Activated CD8-positive, alpha-beta memory T cell treated with anti-CD3 and anti-CD28 coated beads for 1 hour (primary cell): ENCODE measurements around the gene PDLIM7.

Experiments used
- DNase-seq, 2 donors: peaks; one replicate each; pipeline ENCODE4 v3.0.0-alpha.2; 2020; ENCODE audit warnings: low read depth in 1 of 2; ENCODE audit errors: extremely low read depth in 1 of 2

PDLIM7 gene

DNA sequence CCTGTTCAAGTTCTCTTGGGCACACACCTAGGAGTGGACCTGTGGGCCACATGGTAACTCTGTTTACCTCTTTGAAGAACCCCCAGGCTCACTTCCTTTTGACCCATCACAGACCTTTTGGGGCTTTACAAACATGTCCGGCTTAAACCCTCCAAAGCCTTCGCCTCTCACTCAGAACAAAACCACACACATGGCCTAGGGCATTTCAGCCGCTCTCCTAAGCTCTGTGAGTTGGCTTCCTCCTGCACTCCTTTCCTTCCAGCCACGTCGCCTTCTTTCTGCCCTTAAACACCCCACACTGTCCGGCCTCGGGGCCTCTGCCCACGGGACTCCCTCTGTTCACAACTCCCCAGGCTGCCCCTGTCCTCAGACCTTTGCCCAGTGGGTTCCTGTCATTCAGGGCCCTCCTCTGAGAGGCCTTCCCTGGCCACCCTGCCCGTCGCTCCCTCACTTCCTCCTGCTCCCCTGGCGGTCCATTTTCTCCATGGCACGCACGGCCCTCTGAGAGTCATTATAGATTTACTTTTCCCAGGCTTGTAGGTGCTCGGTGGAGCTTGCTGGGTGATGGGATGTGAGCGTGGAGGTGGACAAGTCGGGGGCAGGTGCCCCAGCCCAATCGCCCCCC lies 10.3 kb upstream of the PDLIM7 start:
- DNase-seq, result no peak

DNA sequence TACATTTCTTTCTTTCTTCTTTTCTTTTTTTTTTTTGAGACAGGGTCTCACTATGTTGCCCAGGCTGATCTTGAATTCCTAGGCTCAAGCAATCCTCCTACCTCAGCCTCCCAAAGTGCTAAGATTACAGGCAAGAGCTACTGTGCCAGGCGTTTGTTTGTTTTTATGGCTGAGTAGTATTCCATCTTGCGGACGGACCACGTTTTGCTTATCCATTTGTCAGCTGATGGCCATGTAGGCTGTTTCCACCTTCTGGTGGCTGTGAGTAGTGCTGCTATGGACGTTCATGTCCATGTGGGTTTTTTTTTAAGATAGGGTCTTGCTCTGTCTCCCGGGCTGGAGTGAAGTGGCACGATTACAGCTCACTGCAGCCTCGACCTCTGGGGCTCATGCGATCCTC lies 9.8 kb upstream of the PDLIM7 start:
- DNase-seq, result no peak

DNA sequence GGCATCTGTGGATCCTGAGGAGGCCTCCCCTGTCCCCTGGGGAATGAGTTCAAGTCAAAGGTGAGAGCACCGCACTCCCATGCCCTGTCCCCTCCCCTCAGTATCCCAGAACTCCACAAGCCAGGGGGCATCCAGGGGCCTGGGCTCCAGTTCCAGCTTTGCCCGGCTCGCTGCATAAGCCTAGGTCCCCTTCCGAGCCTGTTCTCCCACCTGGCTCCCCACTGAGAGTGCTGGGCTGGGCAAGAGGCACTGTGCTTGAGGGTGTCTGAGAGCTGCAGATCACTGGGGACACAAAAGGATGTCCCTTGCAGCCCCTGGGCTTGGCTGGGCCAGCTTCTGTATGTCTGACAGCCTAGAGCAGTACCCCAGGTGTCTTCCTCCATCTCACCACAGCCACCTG lies 7.7 kb upstream of the PDLIM7 start:
- no peak for DNase-seq

DNA sequence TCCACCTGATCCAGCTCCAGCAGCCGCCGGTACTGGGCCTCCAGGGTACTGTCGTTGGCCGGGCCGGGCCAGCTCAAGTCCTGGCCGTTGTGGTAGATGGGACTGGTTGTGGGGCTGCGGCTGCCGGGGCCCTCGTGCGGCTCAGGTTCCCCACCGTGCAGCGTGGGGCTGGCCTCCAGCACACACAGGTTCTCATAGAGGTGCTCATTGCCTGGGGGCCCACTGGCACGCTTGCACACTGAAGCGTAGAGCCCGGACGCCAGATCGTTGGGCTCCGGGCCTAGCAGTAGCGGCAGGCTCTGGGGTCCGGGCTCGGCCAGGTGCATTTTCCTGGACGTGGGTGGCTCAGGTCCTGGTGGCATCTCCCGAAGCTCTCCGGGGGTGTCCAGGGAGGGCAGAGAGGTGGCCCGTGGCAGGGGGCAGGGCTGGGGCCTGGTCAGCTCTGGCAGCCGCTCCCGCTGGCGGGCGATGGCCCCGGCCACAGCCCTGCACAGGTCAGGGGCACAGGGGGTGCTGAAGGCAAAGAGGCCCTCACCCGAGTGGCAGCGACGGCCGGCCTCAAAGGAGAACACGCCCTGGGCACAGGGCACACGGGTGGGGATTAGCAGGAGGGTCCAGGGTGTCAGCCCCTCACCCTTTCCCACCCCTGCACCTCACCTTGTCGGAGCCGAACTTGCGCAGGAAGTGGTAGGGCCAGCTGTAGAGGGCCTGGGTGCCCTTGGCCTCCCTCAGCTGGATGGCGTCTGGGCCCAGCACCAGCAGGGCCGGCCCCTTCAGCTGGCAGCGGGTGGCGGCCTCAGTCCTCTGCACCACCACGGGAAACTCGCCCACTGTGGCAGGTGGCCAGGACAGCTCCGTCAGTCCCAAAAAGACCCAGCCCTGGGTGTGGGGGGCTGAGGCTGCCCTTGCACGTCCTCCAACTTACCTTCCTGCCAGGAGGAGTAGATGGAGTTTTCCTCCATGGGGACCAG lies 7.0 kb upstream of the PDLIM7 start:
- DNase-seq, result no peak

DNA sequence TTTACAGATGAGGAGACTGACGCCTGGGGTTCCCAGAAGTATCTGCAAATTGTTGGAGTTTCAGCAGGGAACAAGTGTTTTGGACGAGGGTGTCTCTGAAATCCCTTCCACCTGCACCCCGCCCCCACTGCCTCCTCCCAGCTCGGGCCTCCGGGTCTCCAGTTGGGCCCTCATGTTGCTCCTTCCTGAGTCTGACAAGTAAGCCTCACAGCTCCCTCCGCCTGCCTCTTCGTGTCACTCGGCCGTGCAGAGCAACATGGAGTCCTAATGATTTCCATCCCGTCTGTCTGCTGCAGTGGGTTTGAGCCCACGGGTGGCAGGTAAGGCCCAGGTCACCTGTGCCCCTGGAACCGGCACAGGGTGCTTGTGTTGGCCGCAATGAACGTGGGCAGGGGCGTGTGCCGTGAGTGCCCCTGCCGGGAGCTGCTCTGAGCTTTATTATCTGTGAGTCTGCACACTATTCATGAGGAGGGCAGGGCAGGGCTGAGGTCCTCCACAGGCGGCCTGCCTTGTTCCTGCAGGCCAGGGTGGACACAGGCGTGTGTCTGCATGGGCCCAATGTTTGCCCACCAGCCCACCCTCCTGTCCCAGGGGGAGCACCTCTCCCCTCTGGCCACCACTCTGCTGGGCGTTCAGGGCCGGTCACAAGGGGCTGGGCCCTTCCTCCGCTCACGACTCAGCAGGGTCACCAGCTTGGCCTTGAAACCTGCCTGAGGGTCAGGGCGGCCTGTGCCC lies 6.1 kb upstream of the PDLIM7 start:
- DNase-seq, result no peak

DNA sequence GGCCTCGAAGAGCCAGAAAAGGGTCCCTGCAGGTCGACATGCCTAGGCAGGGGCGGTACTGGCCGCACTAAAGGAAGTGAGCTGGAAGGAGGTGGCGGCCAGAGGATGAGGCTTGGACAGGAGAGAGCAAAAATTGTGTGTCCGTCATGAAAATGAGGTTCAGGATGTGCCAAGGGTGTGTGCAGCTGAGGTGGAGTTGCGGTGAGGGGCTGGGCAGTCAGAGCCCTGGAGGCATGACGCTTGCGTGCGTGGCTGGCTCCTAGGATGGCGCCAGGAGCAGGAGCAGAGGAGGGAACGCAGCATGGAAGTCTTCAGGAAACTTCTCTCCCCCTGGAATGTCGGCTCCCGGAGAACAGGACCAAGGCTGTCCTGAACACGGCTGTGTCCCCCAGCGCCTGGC lies 5.5 kb upstream of the PDLIM7 start:
- no peak for DNase-seq

DNA sequence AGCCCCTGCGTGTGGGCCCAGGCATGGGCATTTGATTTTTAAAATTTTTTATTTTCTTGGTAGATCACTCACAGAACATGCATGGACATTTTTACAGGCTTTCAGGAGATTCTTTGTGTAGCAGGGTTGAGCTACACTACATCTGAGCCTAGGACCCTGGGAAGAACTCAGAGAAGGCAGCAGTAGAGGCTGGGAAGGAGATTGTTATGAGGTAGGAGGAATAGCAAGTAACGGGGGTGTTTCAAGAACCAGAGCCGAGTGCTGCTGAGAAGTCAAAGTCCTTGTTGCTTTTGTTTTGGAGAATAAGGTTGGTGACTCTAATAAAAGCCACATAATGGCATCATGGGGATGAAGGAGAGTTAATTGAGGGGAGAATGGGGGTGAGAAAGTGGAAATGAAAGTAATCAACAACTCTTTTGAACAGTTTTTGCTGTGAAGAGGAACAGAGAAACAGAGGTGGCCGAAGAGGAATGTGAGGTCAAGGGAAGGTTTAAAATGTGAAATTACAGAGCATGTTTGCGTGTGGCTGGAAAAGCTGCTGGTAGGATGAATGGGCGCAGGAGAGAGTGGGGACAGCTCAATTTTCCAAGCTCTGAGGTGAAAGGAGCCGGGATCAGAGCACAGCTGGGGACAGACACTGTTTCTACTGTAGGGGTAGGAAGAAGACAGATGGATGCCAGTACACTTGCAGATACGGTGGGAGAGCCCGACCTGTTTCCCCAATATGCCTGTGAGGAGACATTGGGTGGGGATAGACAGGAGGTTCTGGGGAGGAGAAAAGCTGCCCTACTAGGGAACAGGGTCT lies 4.7 kb upstream of the PDLIM7 start:
- DNase-seq, result no peak

DNA sequence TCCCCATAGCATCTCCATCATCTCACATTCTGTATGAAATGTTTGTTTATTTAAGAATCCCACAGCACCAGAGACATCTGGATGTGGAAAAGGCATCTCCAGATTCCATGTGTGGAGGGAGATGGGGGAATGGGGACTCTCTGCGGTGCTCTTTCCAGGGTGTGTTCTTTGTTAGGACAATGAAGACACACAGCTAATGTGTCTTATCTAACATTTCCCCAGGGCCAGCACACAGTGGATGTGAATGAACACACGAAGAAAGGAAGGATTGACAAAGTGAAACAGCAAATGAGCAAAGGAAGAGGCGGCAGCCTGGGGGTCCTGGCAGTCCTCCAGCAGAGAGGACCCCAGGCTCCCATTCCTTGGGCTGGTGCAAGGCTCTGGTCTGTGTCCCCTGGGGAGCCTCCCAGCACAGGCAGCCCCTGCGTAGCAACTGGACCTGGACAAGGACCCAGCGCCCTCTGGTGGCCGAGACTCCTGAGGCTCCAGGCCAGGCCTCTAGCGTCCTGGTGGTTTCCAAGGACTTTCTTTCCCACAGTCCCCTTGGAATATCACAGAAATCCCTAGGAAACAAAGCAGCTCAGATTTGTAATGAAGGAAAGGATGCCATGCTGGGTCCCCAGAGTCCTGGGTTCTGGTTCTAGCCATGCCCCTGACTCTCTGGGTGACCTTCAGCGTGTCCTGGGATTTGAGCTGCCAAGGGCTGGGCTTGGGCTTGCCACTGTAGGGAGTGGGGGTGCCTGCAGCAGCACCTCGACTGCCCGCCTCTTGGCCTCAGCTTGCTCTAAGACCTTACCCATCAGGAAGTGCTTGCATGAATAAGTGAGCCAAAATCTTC lies 3.5 kb upstream of the PDLIM7 start:
- peak; percentile 72 to 86 for DNase-seq

DNA sequence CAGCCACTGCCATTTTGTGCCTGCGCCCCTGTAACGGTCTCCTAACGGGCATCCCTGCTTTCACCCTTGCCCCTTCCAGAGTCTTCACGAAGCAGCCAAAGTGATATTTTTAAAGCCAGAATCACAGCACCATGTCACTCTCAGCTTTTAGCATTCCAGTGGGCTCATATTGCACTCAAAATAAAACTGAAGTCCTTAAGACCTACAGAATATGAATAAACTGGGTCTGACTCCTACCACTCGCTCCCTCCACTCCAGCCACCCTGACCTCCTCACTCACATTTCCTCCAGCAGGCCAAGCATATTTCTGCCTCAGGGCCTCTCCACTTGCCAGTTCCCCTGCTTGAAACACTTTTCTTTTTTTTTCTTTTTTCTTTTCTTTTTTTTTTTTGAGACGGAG lies 2.4 kb upstream of the PDLIM7 start:
- DNase-seq, result no peak

DNA sequence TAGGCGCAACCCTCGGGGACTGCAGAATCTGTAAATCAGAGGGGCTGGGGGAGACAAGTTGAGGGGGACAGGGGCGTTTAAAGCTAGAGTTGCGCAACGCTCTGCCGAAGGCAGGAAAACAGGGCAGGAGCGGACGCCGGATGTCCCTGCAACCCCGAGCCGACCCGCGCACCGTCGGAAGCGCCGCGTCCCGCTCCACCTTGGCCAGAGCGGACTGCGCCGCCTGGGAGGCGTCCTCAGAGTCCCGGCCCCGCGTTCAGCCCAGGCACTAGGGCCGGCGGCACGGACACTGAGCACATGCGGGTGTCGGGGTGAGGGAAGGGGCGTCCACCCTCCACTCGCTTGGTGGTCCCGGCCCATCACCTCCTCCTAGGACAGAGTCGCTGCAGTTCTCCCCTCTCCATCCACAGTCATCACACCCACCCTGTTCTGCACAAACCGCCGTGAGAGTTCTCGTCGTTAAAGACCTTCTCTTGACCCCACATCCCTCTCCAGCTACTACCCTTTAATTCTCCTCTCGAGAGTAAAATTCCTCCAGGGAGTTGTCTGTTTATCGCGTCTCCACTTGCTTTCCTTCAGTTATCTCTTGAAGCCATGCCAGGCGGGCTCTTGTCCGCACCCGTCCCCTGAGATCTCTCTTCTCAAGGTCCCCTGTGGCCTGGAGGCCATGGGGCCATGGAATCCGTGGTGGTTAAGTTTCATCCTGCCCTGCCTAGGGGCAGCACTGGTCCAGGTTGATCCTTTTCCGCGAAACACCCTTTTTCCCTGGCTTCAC lies 796 bp upstream of the PDLIM7 start:
- DNase-seq, result no peak

DNA sequence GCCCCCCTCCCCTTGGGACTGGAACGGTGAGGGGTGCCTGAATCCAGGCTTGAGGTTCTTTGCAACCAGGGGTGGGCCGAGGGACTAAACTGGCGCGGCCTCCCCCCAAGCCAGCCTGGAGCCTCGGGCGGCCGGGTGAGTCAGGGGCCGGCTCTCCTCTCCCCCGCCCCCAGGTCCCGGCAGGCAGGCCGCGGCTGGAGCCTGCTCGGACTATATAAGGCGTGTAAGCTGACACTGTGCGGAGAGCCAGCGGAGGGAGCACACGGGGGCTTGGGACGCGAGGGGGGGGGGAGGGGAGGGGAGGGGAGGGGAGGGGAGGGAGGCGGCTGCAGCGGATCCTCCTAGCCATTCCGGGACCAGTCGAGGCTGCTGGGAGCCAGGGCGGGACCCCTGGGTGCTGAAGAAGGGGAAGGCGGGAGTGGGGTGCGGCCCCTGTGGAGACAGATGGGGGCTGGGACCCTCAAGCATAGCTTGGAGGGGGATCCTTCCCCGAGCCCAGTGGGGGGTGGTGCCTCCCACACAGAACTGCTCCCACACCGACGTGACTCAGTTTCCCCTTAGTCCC lies 595 bp downstream of the PDLIM7 start:
- no peak for DNase-seq

DNA sequence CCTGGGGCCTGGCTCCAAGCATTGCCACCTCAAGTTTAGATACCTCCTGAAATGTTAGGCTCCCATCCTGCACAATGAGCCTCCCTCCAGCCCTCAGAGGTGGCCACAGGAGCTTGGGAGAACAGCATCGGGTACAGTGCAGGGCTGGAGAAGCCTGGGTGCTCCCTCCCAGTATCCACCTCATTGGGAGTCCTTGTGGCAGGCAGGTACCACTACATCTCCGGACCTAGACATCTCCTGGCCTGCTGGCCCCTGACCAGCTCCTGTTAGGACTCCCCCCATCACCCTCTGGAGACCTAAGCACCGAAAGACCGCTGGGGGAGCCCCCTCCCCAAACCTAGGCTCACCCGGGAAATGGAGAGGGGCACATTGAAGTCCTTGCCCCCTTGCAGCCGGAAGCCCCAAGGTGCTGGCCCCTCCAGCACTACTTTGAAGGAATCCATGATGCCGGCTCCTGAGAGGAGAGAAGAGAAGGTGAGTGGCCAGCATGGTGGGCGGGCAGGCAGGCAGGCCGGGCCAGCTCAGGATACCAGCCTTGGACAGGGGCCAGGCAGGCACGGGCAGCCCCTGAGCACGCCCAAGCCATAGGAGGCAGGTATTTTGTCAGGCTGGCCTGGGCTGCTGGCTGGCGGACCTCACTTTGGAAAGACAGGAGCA lies 1.2 kb downstream of the PDLIM7 start:
- DNase-seq, result no peak

DNA sequence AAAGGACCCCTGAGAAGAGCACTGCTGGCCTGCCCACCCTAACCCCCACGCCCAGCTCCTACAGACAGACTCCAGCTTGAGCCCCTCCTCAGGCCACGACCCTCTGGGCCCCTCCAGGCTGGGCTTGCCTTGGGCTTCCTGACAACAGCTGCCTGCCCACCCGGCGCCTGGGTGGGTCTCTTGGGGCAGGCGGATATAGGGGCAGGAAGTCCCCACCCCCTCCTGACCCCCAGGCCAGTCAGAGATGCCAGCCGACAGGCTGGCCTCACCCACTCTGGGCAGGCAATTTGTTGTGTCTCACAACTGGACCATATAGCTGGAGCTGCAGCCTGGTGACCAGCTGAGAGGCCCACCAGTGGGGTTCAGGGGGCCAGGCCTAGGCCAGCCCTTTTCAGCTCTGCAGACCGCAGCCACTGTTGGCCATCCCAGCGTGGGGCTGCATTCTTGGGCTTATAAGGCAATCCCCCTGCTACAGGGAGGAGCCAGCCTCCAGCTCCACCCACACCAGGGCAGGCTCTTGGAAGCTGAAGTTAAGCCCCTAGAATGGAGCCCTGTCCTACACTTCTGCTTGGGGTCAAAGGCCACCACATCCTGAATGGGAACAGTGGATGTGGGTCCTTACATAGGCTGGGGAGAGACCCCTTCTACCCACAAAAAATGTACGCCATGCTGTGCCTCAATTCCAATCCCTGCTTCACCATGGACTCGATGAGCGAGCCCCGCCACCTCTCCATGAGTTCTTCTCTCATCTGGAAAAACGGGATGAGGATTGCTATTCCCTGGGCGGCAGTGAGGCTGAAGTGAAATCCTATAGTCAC lies 2.0 kb downstream of the PDLIM7 start:
- DNase-seq, result no peak

DNA sequence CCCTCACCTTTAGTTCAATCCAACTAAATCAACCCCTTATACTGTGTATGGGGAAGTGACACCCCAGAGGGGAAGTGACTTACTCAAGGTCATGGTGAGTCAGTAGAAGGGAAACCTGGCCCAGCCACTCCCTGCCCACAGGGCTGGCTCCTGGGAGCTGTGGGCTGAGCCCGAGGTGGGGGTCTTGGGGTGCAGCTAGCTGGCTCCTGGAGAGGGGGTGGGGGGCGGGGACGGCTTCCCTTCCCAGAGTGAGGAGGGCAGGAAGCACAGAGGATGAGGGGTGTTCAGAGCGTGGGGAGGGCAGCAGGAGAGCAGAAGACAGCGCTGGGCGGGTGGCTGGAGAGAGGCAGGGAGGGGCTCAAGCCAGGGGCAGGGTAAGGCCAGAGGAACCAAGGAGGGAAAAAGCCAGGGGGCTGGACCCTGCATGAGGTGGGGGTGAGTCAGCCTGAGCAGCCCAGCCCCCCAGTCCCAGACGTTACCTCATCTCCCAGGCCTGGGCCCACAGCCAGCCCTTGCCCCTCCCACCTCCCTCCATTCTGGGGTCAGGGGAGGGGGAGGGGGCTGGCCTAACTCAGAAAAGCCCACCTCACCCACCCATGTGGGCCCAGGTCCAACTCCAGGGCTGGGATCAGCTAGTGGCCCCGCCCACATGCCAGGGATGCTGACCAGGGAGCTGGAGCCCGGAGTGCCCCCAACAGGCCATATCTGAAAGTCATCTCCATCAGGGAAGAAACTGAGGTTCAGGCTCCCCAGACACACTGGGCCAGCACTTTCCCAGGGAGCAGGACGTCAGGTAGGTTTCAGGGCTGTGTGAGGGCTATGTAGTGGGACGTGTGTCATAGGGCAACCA lies 2.8 kb downstream of the PDLIM7 start:
- no peak for DNase-seq

DNA sequence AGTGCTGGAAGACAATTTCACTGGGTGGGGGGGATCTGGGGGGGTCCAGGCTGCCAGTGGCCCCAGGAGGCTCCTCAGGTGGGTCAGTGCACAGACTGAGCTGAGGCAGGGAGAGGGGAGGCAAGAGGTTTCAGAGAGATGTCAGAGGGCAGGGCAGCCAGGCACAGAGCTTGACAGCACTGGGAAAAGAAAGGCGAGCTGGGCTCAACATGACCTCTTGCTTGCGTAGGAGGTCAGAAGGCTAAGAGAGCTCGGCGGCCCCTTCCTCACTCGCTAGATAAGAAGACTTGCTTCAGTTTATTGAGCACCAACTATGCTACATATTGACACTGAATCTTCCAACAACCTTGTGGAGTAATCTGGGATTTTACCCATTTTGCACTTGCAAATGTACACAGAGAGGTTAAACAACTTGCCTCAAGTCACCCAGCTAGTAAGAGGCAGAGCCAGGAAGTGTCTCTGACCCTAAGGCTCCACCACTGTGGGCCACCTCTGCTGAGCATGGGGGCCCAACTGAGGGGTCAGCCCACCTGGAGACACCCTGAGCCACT lies 3.5 kb downstream of the PDLIM7 start:
- DNase-seq, result no peak

DNA sequence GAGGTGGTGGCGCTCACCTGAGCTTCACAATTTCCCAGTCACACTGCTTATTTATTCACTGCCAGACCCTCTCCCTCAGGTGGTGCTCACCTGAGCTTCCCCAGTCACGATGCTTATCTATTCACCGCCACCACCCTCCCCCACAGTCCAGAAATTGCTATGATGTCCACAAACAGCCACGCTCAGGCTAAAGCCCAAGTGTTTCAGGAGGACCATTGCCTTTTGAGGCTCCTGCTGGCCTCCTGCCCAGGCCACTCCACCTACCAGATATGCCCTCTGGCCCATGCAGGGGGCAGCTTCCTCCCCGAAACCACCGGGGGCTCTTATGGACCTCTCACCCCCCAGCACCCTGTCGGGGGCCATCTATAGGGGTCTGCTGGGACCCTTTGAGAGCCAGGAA lies 4.6 kb downstream of the PDLIM7 start:
- no peak for DNase-seq
